CD14-positive monocyte (primary cell): ENCODE measurements around the gene JMJD7. TPM values are rescaled to one million over a fixed set of nuclear protein-coding genes. Genes with fewer than 3 reads are reported as not detected.

Experiments used
- DNase-seq, 3 donors: peaks; one replicate each; pipeline ENCODE4 v3.0.0-alpha.2; 2011 to 2022
- H2AFZ ChIP-seq: 2 replicates; pipeline ENCODE4 v1.6.0; 2012; ENCODE audit warnings: mild to moderate bottlenecking, low read depth, low read length, inconsistent platforms; ENCODE audit not compliant: insufficient read depth, poor library complexity, severe bottlenecking
- H3K27ac ChIP-seq, 2 donors: 1 replicate in 1 of 2; 2 replicates in 1 of 2; pipeline ENCODE4 v1.5.1; 2012 to 2013; ENCODE audit warnings: low read length in 2 of 2, control low read depth in 1 of 2, inconsistent platforms in 1 of 2, low read depth in 1 of 2, mild to moderate bottlenecking in 1 of 2
- H3K27me3 ChIP-seq, 2 donors: one replicate each; pipeline versions ENCODE4 v1.6.0 to v1.6.1; 2011 to 2013; ENCODE audit warnings: low read length in 2 of 2; ENCODE audit not compliant: control insufficient read depth in 2 of 2, insufficient read depth in 2 of 2
- H3K36me3 ChIP-seq, 2 donors: replicated peaks in 1 of 2; 1 replicate in 1 of 2; 2 replicates in 1 of 2; pipeline versions ENCODE4 v1.5.1 to v1.6.1; 2012 to 2013; ENCODE audit warnings: low read length in 2 of 2, control low read depth in 1 of 2, inconsistent platforms in 1 of 2, mild to moderate bottlenecking in 1 of 2; ENCODE audit not compliant: insufficient read depth in 2 of 2, control insufficient read depth in 1 of 2
- H3K4me1 ChIP-seq, 2 donors: 1 replicate in 1 of 2; 2 replicates in 1 of 2; pipeline versions ENCODE4 v1.5.1 to v1.6.1; 2012 to 2013; ENCODE audit warnings: low read length in 2 of 2, control low read depth in 1 of 2, inconsistent platforms in 1 of 2, mild to moderate bottlenecking in 1 of 2, moderate library complexity in 1 of 2; ENCODE audit not compliant: insufficient read depth in 2 of 2, control insufficient read depth in 1 of 2
- H3K4me2 ChIP-seq: replicated peaks from 2 replicates; pipeline ENCODE3; 2012; ENCODE audit warnings: low read length, moderate library complexity, mild to moderate bottlenecking; ENCODE audit not compliant: poor library complexity, severe bottlenecking; ENCODE audit errors: extremely low read depth
- H3K4me3 ChIP-seq, 3 experiments: fragments of 200-600 bp in 1 of 3; sonication (generic) in 1 of 3; replicated peaks in 1 of 3; 1 replicate in 2 of 3; 2 replicates in 1 of 3; pipeline ENCODE4 v1.5.1; 2011 to 2013; ENCODE audit warnings: low read length in 3 of 3, mild to moderate bottlenecking in 3 of 3, control low read depth in 2 of 3, low read depth in 2 of 3, inconsistent platforms in 1 of 3, moderate library complexity in 1 of 3
- H3K79me2 ChIP-seq: 2 replicates; pipeline ENCODE4 v1.6.0; 2012; ENCODE audit warnings: mild to moderate bottlenecking, control low read depth, inconsistent platforms, low read length, moderate library complexity; ENCODE audit not compliant: insufficient read depth
- H3K9ac ChIP-seq: 2 replicates; pipeline ENCODE4 v1.6.0; 2017; ENCODE audit warnings: low read length, mild to moderate bottlenecking; ENCODE audit not compliant: insufficient read depth, poor library complexity, severe bottlenecking
- H3K9me3 ChIP-seq, 2 donors: replicated peaks in 1 of 2; 1 replicate in 1 of 2; 2 replicates in 1 of 2; pipeline versions ENCODE4 v1.5.1 to v1.6.1; 2012 to 2013; ENCODE audit warnings: low read length in 2 of 2, control low read depth in 1 of 2; ENCODE audit not compliant: control insufficient read depth in 1 of 2, insufficient read depth in 1 of 2
- H4K20me1 ChIP-seq: 2 replicates; pipeline ENCODE4 v1.6.0; 2012; ENCODE audit warnings: mild to moderate bottlenecking, low read length, control low read depth, moderate library complexity; ENCODE audit not compliant: insufficient read depth
- H3K27ac Mint-ChIP-seq, 7 donors: one replicate each; pipeline ENCODE4 v1.8.0; 2020; ENCODE audit warnings: mild to moderate bottlenecking in 7 of 7, mixed read lengths in 7 of 7, moderate library complexity in 6 of 7, inconsistent platforms in 2 of 7
- H3K27me3 Mint-ChIP-seq, 3 donors: one replicate each; pipeline ENCODE4 v1.8.0; 2021 to 2022; ENCODE audit warnings: low read depth in 3 of 3, mild to moderate bottlenecking in 3 of 3, mixed read lengths in 3 of 3, moderate library complexity in 3 of 3, inconsistent platforms in 1 of 3
- H3K36me3 Mint-ChIP-seq, 2 donors: one replicate each; pipeline ENCODE4 v1.8.0; 2020; ENCODE audit warnings: mixed read lengths in 2 of 2, inconsistent platforms in 1 of 2, mild to moderate bottlenecking in 1 of 2
- H3K4me1 Mint-ChIP-seq: one replicate; pipeline ENCODE4 v1.8.0; 2020; ENCODE audit warnings: mild to moderate bottlenecking, mixed read lengths
- H3K4me3 Mint-ChIP-seq, 2 donors: one replicate each; pipeline ENCODE4 v1.8.0; 2020; ENCODE audit warnings: mild to moderate bottlenecking in 2 of 2, mixed read lengths in 2 of 2, moderate library complexity in 1 of 2
- H3K9me3 Mint-ChIP-seq, 7 donors: one replicate each; pipeline ENCODE4 v1.8.0; 2020 to 2022; ENCODE audit warnings: mixed read lengths in 7 of 7, mild to moderate bottlenecking in 6 of 7, moderate library complexity in 6 of 7, inconsistent platforms in 2 of 7
- WGBS: methylation state at CpG from one replicate; pipeline ENCODE4 v1.1.5; 2013; ENCODE audit warnings: missing lambda C conversion rate; ENCODE audit not compliant: insufficient coverage; 5-methylcytosine and 5-hydroxymethylcytosine counted together
- intact Hi-C, 2 donors: fragments of 100-400 bp; cut with micrococcal nuclease; formaldehyde crosslinking; loops; one replicate each; pipeline versions ENCODE4 v1.15.0 to v1.15.1; 2023
- polyA plus RNA-seq, 3 donors: library from polyadenylated mRNA; depleted of rRNA in 1 of 3; unstranded in 2 of 3; stranded (reverse) in 1 of 3; fragments of 300-500 nt in 2 of 3; fragments of >200 nt in 1 of 3; fragmentation: Illumina TruSeq in 2 of 3; gene quantifications; 1 replicate in 2 of 3; 2 replicates in 1 of 3; pipeline ENCODE4 v1.2.3, GENCODE V29; 2012 to 2021
- TF ChIP-seq, protein P1 (sequence below): fragments of 200-600 bp; IDR thresholded peaks from one replicate; pipeline ENCODE4 v1.8.0; 2022; ENCODE audit warnings: antibody characterized with exemption, mild to moderate bottlenecking

JMJD7 gene
- polyA plus RNA-seq, 3 donors: 11.3 to 18.8 (median 15.2) TPM

DNA sequence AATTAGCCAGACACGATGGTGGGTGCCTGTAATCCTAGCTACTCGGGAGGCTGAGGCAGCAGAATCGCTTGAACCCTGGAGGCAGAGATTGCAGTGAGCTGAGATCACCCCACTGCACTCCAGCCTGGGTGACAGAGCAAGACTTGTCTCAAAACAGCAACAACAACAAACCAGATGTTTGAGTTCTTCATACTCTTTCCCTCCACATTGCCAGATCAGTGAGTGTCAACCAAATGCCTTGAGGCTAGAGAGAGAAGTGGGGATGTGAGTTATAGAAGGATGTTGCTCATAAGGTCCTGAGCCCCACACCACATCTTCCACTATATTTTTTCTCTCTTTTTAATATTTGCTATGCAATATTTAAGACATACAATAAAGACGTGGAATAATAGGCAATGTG, 33.8 kb upstream of the JMJD7 start:
- Mint-ChIP-seq H3K9me3 (no peaks in the 10 kb centered on the region), H3K27me3 (no peaks in the 10 kb centered on the region), H3K27ac (peak overlapping the region in 1 of 7 donors; percentile 14), H3K4me3 (no peak overlapping the region), H3K4me1 (peaks cover 18% of the 10 kb centered on the region), H3K36me3 (peaks cover 0 to 8% of the 10 kb centered on the region in 2 donors)
- TF ChIP-seq, protein P1, sequence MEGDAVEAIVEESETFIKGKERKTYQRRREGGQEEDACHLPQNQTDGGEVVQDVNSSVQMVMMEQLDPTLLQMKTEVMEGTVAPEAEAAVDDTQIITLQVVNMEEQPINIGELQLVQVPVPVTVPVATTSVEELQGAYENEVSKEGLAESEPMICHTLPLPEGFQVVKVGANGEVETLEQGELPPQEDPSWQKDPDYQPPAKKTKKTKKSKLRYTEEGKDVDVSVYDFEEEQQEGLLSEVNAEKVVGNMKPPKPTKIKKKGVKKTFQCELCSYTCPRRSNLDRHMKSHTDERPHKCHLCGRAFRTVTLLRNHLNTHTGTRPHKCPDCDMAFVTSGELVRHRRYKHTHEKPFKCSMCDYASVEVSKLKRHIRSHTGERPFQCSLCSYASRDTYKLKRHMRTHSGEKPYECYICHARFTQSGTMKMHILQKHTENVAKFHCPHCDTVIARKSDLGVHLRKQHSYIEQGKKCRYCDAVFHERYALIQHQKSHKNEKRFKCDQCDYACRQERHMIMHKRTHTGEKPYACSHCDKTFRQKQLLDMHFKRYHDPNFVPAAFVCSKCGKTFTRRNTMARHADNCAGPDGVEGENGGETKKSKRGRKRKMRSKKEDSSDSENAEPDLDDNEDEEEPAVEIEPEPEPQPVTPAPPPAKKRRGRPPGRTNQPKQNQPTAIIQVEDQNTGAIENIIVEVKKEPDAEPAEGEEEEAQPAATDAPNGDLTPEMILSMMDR: no peak
- H3K9ac ChIP-seq: no peak overlapping the region
- H3K4me2 ChIP-seq: no peak overlapping the region
- H3K36me3 ChIP-seq: no peaks in the 10 kb centered on the region
- H3K4me1 ChIP-seq: no peaks in the 10 kb centered on the region
- WGBS: 90% methylated on average over 3 of the region's 4 CpGs
- no peaks in the 10 kb centered on the region for H3K9me3 ChIP-seq
- no peak overlapping the region for H2AFZ ChIP-seq
- no peak for DNase-seq
- intact Hi-C loops: no loop called here
- H3K27me3 ChIP-seq: no peaks in the 10 kb centered on the region
- no peaks in the 10 kb centered on the region for H3K79me2 ChIP-seq
- no peaks in the 10 kb centered on the region for H4K20me1 ChIP-seq
- H3K27ac ChIP-seq: no peak overlapping the region
- H3K4me3 ChIP-seq: no peak overlapping the region

DNA sequence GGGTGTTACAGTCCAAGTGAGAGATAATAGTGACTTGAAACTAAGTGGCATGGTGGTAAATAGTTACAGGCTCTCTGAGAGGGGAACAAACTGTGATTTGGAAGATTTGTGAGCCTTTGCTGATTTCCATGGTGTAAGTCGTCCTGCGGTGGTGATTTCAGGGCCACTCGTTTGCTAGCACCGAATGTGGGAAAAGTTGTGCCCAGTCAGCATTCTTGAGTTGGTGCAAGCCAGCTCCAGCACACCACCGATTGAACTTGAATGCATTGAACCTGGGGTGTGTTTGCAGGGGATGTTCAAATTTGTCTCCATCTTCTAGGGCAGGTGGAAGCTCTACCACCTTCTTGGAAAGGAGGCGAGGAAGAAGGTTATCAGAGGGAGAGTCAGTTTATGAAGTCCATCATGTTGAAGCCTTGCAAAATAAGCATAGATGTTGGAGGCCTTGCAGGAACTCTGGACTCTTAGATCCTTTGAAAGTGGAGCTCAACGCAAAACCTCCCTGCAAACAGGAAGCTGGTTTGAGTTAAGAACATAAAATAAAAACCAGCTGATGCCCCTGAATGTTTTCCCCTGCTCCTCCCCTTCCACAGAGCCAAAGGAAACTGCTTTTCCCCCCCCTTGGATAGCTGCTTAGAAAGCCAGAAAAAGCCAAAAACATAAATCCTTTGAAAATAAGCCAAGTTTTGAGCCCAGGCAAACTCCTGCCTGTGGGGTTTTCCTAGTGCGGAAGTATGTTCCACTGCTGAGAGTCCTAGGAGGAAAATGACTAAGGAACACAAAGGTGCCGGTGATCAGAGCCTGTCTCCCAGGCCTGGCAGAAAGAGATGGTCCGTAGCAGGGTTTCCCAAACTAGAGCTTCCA, 31.7 kb upstream of the JMJD7 start:
- Histone ChIP-seq H3K9ac (no peak overlapping the region), H3K9me3 (no peaks in the 10 kb centered on the region), H3K36me3 (peaks cover 3 to 19% of the 10 kb centered on the region in 2 donors), H3K79me2 (no peaks in the 10 kb centered on the region), H3K27me3 (no peaks in the 10 kb centered on the region), H3K27ac (no peak overlapping the region), H3K4me2 (no peak overlapping the region), H3K4me3 (no peak overlapping the region), H2AFZ (no peak overlapping the region), H3K4me1 (no peaks in the 10 kb centered on the region), H4K20me1 (no peaks in the 10 kb centered on the region)
- no peak overlapping the region for H3K27ac Mint-ChIP-seq
- H3K9me3 Mint-ChIP-seq: peaks cover 0 to 1% (median 0%) of the 10 kb centered on the region in 7 donors
- H3K4me1 Mint-ChIP-seq: peaks cover 6% of the 10 kb centered on the region
- WGBS: 79% methylated on average over 8 of the region's 10 CpGs
- TF ChIP-seq, protein P1: no peak
- H3K4me3 Mint-ChIP-seq: no peak overlapping the region
- intact Hi-C loops: no loop called here
- peaks cover 0 to 2% (median 0%) of the 10 kb centered on the region in 3 donors for H3K27me3 Mint-ChIP-seq
- peaks cover 17 to 27% of the 10 kb centered on the region in 2 donors for H3K36me3 Mint-ChIP-seq
- DNase-seq: no peak
